ENCODE results near the gene SHISAL1. TPM values are rescaled to one million over a fixed set of nuclear protein-coding genes. Genes with fewer than 3 reads are reported as not detected.
"Not testable (repeated sequence)": the region's sequence is repeated elsewhere in the genome, so short reads cannot be mapped to it uniquely, and the experiment has no call there.

The SHISAL1 gene
- total RNA-seq, 1 donor from 2014 or later: 7.5 TPM

GRCh38 chr22:44305888-44306287 is 6.9 kb downstream of the SHISAL1 start:
- Mint-ChIP-seq H3K4me3 (ENCODE audit: unreplicated experiment) (no peak overlapping the region), H3K27ac (ENCODE audit: unreplicated experiment) (no peak overlapping the region), H3K4me1 (ENCODE audit: low read depth) (peaks cover 44% of the 10 kb centered on the region), H3K36me3 (ENCODE audit: low read depth) (no peaks in the 10 kb centered on the region), H3K27me3 (ENCODE audit: low read depth) (peaks cover 3% of the 10 kb centered on the region), H3K9me3 (ENCODE audit: low read depth) (no peaks in the 10 kb centered on the region)
- DNase-seq (ENCODE audit: low spot score): no peak
- TF ChIP-seq CTCF (IDR thresholded peaks at IDR 0.05): no peak

GRCh38 chr22:44305455-44305854 is 7.3 kb downstream of the SHISAL1 start:
- no peaks in the 10 kb centered on the region for H3K9me3 Mint-ChIP-seq (ENCODE audit: low read depth)
- peaks cover 6% of the 10 kb centered on the region for H3K27me3 Mint-ChIP-seq (ENCODE audit: low read depth)
- H3K27ac Mint-ChIP-seq (ENCODE audit: unreplicated experiment): no peak overlapping the region
- no peak for TF ChIP-seq CTCF (IDR thresholded peaks at IDR 0.05)
- H3K4me1 Mint-ChIP-seq (ENCODE audit: low read depth): peaks cover 40% of the 10 kb centered on the region
- no peaks in the 10 kb centered on the region for H3K36me3 Mint-ChIP-seq (ENCODE audit: low read depth)
- no peak for DNase-seq (ENCODE audit: low spot score)
- H3K4me3 Mint-ChIP-seq (ENCODE audit: unreplicated experiment): no peak overlapping the region

- Mint-ChIP-seq H3K27ac (ENCODE audit: unreplicated experiment) (no peak overlapping the region), H3K4me1 (ENCODE audit: low read depth) (peaks cover 37% of the 10 kb centered on the region), H3K9me3 (ENCODE audit: low read depth) (no peaks in the 10 kb centered on the region), H3K36me3 (ENCODE audit: low read depth) (peaks cover 2% of the 10 kb centered on the region), H3K4me3 (ENCODE audit: unreplicated experiment) (no peak overlapping the region), H3K27me3 (ENCODE audit: low read depth) (peaks cover 9% of the 10 kb centered on the region)
- no peak for DNase-seq (ENCODE audit: low spot score)
- TF ChIP-seq CTCF (IDR thresholded peaks at IDR 0.05): no peak
Measured at GRCh38 chr22:44304911-44305310, 7.8 kb downstream of the SHISAL1 start.

- no peak for DNase-seq (ENCODE audit: low spot score)
- H3K27me3 Mint-ChIP-seq (ENCODE audit: low read depth): peaks cover 14% of the 10 kb centered on the region
- H3K4me1 Mint-ChIP-seq (ENCODE audit: low read depth): peaks cover 31% of the 10 kb centered on the region
- H3K27ac Mint-ChIP-seq (ENCODE audit: unreplicated experiment): no peak overlapping the region
- H3K4me3 Mint-ChIP-seq (ENCODE audit: unreplicated experiment): no peak overlapping the region
- TF ChIP-seq CTCF (IDR thresholded peaks at IDR 0.05): no peak
- no peaks in the 10 kb centered on the region for H3K9me3 Mint-ChIP-seq (ENCODE audit: low read depth)
- H3K36me3 Mint-ChIP-seq (ENCODE audit: low read depth): peaks cover 5% of the 10 kb centered on the region
Measured at GRCh38 chr22:44304354-44304753, 8.4 kb downstream of the SHISAL1 start.

GRCh38 chr22:44302363-44302762 is 10.4 kb downstream of the SHISAL1 start:
- Mint-ChIP-seq H3K4me1 (ENCODE audit: low read depth) (peaks cover 12% of the 10 kb centered on the region), H3K27me3 (ENCODE audit: low read depth) (peaks cover 14% of the 10 kb centered on the region)
- DNase-seq (ENCODE audit: low spot score); H3K36me3 Mint-ChIP-seq (ENCODE audit: low read depth); H3K27ac Mint-ChIP-seq (ENCODE audit: unreplicated experiment); H3K4me3 Mint-ChIP-seq (ENCODE audit: unreplicated experiment); H3K9me3 Mint-ChIP-seq (ENCODE audit: low read depth): not testable (repeated sequence)

GRCh38 chr22:44301039-44301438 is 11.7 kb downstream of the SHISAL1 start:
- Mint-ChIP-seq H3K36me3 (ENCODE audit: low read depth) (peaks cover 5% of the 10 kb centered on the region), H3K27ac (ENCODE audit: unreplicated experiment) (no peak overlapping the region), H3K27me3 (ENCODE audit: low read depth) (peaks cover 14% of the 10 kb centered on the region), H3K4me1 (ENCODE audit: low read depth) (peaks cover 8% of the 10 kb centered on the region), H3K4me3 (ENCODE audit: unreplicated experiment) (no peak overlapping the region), H3K9me3 (ENCODE audit: low read depth) (no peaks in the 10 kb centered on the region)
- no peak for TF ChIP-seq CTCF (IDR thresholded peaks at IDR 0.05)
- no peak for DNase-seq (ENCODE audit: low spot score)
